K562 (cell line): ENCODE data around the gene DBT. TPM values are rescaled to one million over a fixed set of nuclear protein-coding genes. Genes with fewer than 3 reads are reported as not detected.

Source experiments
- BDP1 ChIP-seq: IDR thresholded peaks from 3 replicates; pipeline ENCODE4 v1.6.1; 2011; ENCODE audit not compliant: insufficient read length, insufficient read depth
- CC2D1A ChIP-seq: fragments of 450-650 bp; IDR thresholded peaks from 2 replicates; pipeline ENCODE4 v1.6.1; 2017; ENCODE audit warnings: mild to moderate bottlenecking
- CHD2 ChIP-seq: IDR thresholded peaks from 2 replicates; pipeline ENCODE4 v1.6.1; 2011; ENCODE audit warnings: low read depth, low read length
- HNRNPLL ChIP-seq: fragments of 200-400 bp; formaldehyde crosslinking; IDR thresholded peaks from 2 replicates; pipeline ENCODE4 v1.6.1; 2017; ENCODE audit warnings: low read length, low read depth, mild to moderate bottlenecking; ENCODE audit not compliant: poor library complexity, severe bottlenecking
- KDM4B ChIP-seq, 2 experiments: fragments of 450-650 bp in 1 of 2; sonication (generic) in 1 of 2; IDR thresholded peaks; 2 replicates each; pipeline ENCODE4 v1.6.1; 2016 to 2017; ENCODE audit warnings: borderline replicate concordance in 2 of 2, antibody characterized with exemption in 1 of 2, low read depth in 1 of 2, mild to moderate bottlenecking in 1 of 2
- MGA ChIP-seq: fragments of 450-650 bp; IDR thresholded peaks from 2 replicates; pipeline ENCODE4 v1.6.1; 2016; ENCODE audit warnings: mild to moderate bottlenecking, moderate library complexity
- NR3C1 ChIP-seq: sonication (generic); formaldehyde crosslinking; IDR thresholded peaks from 2 replicates; pipeline ENCODE4 v1.8.1; 2022; ENCODE audit warnings: missing genetic modification reagents
- RNF219 ChIP-seq: fragments of 250-450 bp; sonication (Bioruptor Pico); IDR thresholded peaks from 2 replicates; pipeline ENCODE4 v1.5.0; 2022; ENCODE audit warnings: mild to moderate bottlenecking
- TBL1XR1 ChIP-seq, 2 experiments: IDR thresholded peaks; 2 replicates each; pipeline ENCODE4 v1.6.1; 2012; ENCODE audit warnings: improper control_type of control experiment in 2 of 2, low read length in 2 of 2, mild to moderate bottlenecking in 1 of 2
- ZFP91 ChIP-seq: sonication (generic); formaldehyde crosslinking; IDR thresholded peaks from 2 replicates; pipeline ENCODE4 v1.8.0; 2022; ENCODE audit warnings: mild to moderate bottlenecking, missing genetic modification reagents
- ZNF239 ChIP-seq: fragments of 250-450 bp; sonication (Bioruptor Pico); IDR thresholded peaks from 2 replicates; pipeline ENCODE4 v1.4.0; 2020; ENCODE audit warnings: mild to moderate bottlenecking
- ZNF324 ChIP-seq: fragments of 250-450 bp; sonication (Bioruptor Pico); IDR thresholded peaks from 2 replicates; pipeline ENCODE4 v1.4.0; 2020; ENCODE audit warnings: mild to moderate bottlenecking
- polyA plus RNA-seq, 8 experiments: library from polyadenylated mRNA; depleted of rRNA in 4 of 8; stranded (reverse) in 5 of 8; unstranded in 3 of 8; fragments of >200 nt; fragmentation: Nextera tagmentation in 2 of 8; fragmentation: Illumina TruSeq in 1 of 8; extraction: Ambion mirVana in 2 of 8; extraction: Trizol in 1 of 8; gene quantifications; 2 replicates each; pipeline versions ENCODE4 v1.2.1 to v1.2.3, GENCODE V29; 2011 to 2014; ENCODE audit warnings: inconsistent platforms in 1 of 8, missing spikeins in 1 of 8
- total RNA-seq, 7 experiments: library from RNA; depleted of rRNA in 6 of 7; stranded (reverse); fragments of >200 nt in 6 of 7; fragmentation: Illumina TruSeq in 2 of 7; extraction: Trizol in 2 of 7; gene quantifications; 2 replicates each; pipeline versions ENCODE4 v1.2.1 to v1.2.3, GENCODE V29; 2011 to 2021; ENCODE audit warnings: low replicate concordance in 1 of 7

DBT gene
- total and polyA plus RNA-seq, 9 of the 15 experiments (the other 6 are each of a cell fraction or from before 2014, with no cell fraction given), result 2.7 to 13.5 (median 7.3) TPM

GRCh38 chr1:100249537-100250257 lies at the start of gene DBT (continued):
- TF ChIP-seq MGA (no peak), KDM4B (IDR thresholded peaks at IDR 0.05; ENCODE audit: borderline replicate concordance in 2 of 2, low read depth in 1 of 2) (peak in 1 of 2 experiments; percentile 51; a peak in 1 of 4 replicates), CC2D1A (peak; percentile 68), ZFP91 (CRISPR knock-in tag) (0 out of 2 replicates have a peak, but pooled peaks have one; percentile 12), ZNF239 (CRISPR knock-in tag) (no peak), BDP1 (no peak), RNF219 (CRISPR knock-in tag) (no peak), HNRNPLL (no peak), TBL1XR1 (IDR thresholded peaks at IDR 0.05; ENCODE audit: low read length in 2 of 2) (0 out of 4 replicates have a peak, but pooled peaks of 1 of the 2 experiments have one; percentile 15), NR3C1 (CRISPR knock-in tag) (no peak), ZNF324 (no peak), CHD2 (peak; percentile 48; the same call in 1 of the 2 replicates)
